Measurements from ENCODE around the gene AOPEP. TPM values are rescaled to one million over a fixed set of nuclear protein-coding genes. Genes with fewer than 3 reads are reported as not detected.

The AOPEP gene
- total and polyA plus RNA-seq, 4 donors, result 29.0 to 121 (median 60.0) TPM

- ATAC-seq (ENCODE audit: insufficient read depth, low FRiP score) (no peak), DNase-seq (no peak)
- Histone ChIP-seq H3K27ac (ENCODE audit: low read depth in 1 of 2, low read length in 1 of 2) (peak overlapping the region in 1 of 2 donors; percentile 65), H3K9me3 (ENCODE audit: control insufficient read depth in 4 of 4, insufficient read depth in 3 of 4, low read length in 3 of 4) (no peaks in the 10 kb centered on the region), H3K4me1 (ENCODE audit: control insufficient read depth in 5 of 5, insufficient read depth in 5 of 5, low read length in 5 of 5) (peaks cover 2 to 23% (median 9%) of the 10 kb centered on the region in 5 donors), H3K4me3 (no peak overlapping the region), H3K36me3 (ENCODE audit: control insufficient read depth in 4 of 4, insufficient read depth in 4 of 4, low read length in 4 of 4) (peaks cover 0 to 17% (median 7%) of the 10 kb centered on the region in 4 donors), H3K9ac (ENCODE audit: insufficient read depth in 1 of 2, low read length in 2 of 2) (no peak overlapping the region), H3K27me3 (ENCODE audit: control insufficient read depth in 3 of 3, insufficient read depth in 3 of 3, low read length in 2 of 3) (no peaks in the 10 kb centered on the region)
- no peak for TF ChIP-seq CTCF (IDR thresholded peaks at IDR 0.05; ENCODE audit: control extremely low read depth, extremely low read depth)
- 95 to 97% methylated on average over 2 of the region's 2 CpGs for WGBS, 2 donors
Measured at GRCh38 chr9:94798708-94799107, 72.2 kb downstream of the AOPEP start.

GRCh38 chr9:94799578-94800264 lies 73.2 kb downstream of the AOPEP start:
- H3K9me3 ChIP-seq (ENCODE audit: control insufficient read depth in 4 of 4, insufficient read depth in 3 of 4, low read length in 3 of 4), result no peaks in the 10 kb centered on the region
- H3K9ac ChIP-seq (ENCODE audit: insufficient read depth in 1 of 2, low read length in 2 of 2), result no peak overlapping the region
- peaks cover 0 to 9% (median 3%) of the 10 kb centered on the region in 4 donors for H3K36me3 ChIP-seq (ENCODE audit: control insufficient read depth in 4 of 4, insufficient read depth in 4 of 4, low read length in 4 of 4)
- TF ChIP-seq CTCF (IDR thresholded peaks at IDR 0.05; ENCODE audit: control extremely low read depth, extremely low read depth), result no peak
- H3K27ac ChIP-seq (ENCODE audit: low read depth in 1 of 2, low read length in 1 of 2), result peak overlapping the region in 1 of 2 donors; percentile 65
- H3K27me3 ChIP-seq (ENCODE audit: control insufficient read depth in 3 of 3, insufficient read depth in 3 of 3, low read length in 2 of 3), result no peaks in the 10 kb centered on the region
- ATAC-seq (ENCODE audit: insufficient read depth, low FRiP score) (peak; percentile 62), DNase-seq (peak; percentile 22 to 66 (median 40))
- peaks cover 2 to 23% (median 9%) of the 10 kb centered on the region in 5 donors for H3K4me1 ChIP-seq (ENCODE audit: control insufficient read depth in 5 of 5, insufficient read depth in 5 of 5, low read length in 5 of 5)
- WGBS, 2 donors, result 81 to 90% methylated on average over 9 of the region's 9 CpGs
- no peak overlapping the region for H3K4me3 ChIP-seq

GRCh38 chr9:94800424-94801117 lies 74.1 kb downstream of the AOPEP start:
- no peak for DNase-seq

More at GRCh38 chr9:94800424-94801117, 74.1 kb downstream of the AOPEP start:
- peaks cover 0 to 9% (median 3%) of the 10 kb centered on the region in 4 donors for H3K36me3 ChIP-seq (ENCODE audit: control insufficient read depth in 4 of 4, insufficient read depth in 4 of 4, low read length in 4 of 4)
- no peaks in the 10 kb centered on the region for H3K27me3 ChIP-seq (ENCODE audit: control insufficient read depth in 3 of 3, insufficient read depth in 3 of 3, low read length in 2 of 3)
- peaks cover 5 to 31% (median 13%) of the 10 kb centered on the region in 5 donors for H3K4me1 ChIP-seq (ENCODE audit: control insufficient read depth in 5 of 5, insufficient read depth in 5 of 5, low read length in 5 of 5)
- no peak overlapping the region for H3K9ac ChIP-seq (ENCODE audit: insufficient read depth in 1 of 2, low read length in 2 of 2)
- no peak for TF ChIP-seq CTCF (IDR thresholded peaks at IDR 0.05; ENCODE audit: control extremely low read depth, extremely low read depth)
- no peaks in the 10 kb centered on the region for H3K9me3 ChIP-seq (ENCODE audit: control insufficient read depth in 4 of 4, insufficient read depth in 3 of 4, low read length in 3 of 4)
- H3K27ac ChIP-seq (ENCODE audit: low read depth in 1 of 2, low read length in 1 of 2), result peak overlapping the region in 1 of 2 donors; percentile 40
- no peak for ATAC-seq (ENCODE audit: insufficient read depth, low FRiP score)
- WGBS, 2 donors, result 83 to 89% methylated on average over 8 of the region's 8 CpGs
- no peak overlapping the region for H3K4me3 ChIP-seq
